ENCODE results near the gene DPPA3.
A peak's percentile ranks its signal among the peaks of the same experiment; 100 is the strongest.

The DPPA3 gene

GRCh38 chr12:7678744-7679143 lies 32.5 kb upstream of the DPPA3 start:
- TF ChIP-seq, protein P1, sequence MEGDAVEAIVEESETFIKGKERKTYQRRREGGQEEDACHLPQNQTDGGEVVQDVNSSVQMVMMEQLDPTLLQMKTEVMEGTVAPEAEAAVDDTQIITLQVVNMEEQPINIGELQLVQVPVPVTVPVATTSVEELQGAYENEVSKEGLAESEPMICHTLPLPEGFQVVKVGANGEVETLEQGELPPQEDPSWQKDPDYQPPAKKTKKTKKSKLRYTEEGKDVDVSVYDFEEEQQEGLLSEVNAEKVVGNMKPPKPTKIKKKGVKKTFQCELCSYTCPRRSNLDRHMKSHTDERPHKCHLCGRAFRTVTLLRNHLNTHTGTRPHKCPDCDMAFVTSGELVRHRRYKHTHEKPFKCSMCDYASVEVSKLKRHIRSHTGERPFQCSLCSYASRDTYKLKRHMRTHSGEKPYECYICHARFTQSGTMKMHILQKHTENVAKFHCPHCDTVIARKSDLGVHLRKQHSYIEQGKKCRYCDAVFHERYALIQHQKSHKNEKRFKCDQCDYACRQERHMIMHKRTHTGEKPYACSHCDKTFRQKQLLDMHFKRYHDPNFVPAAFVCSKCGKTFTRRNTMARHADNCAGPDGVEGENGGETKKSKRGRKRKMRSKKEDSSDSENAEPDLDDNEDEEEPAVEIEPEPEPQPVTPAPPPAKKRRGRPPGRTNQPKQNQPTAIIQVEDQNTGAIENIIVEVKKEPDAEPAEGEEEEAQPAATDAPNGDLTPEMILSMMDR (conservative IDR thresholded peaks at IDR 0.05; ENCODE audit: control insufficient read depth, insufficient read depth, low read depth, low read length): no peak
- H3K4me3 ChIP-seq (ENCODE audit: control insufficient read depth, low read depth, low read length): no peak overlapping the region
- DNase-seq (ENCODE audit: low read depth): peak; percentile 6

DNA sequence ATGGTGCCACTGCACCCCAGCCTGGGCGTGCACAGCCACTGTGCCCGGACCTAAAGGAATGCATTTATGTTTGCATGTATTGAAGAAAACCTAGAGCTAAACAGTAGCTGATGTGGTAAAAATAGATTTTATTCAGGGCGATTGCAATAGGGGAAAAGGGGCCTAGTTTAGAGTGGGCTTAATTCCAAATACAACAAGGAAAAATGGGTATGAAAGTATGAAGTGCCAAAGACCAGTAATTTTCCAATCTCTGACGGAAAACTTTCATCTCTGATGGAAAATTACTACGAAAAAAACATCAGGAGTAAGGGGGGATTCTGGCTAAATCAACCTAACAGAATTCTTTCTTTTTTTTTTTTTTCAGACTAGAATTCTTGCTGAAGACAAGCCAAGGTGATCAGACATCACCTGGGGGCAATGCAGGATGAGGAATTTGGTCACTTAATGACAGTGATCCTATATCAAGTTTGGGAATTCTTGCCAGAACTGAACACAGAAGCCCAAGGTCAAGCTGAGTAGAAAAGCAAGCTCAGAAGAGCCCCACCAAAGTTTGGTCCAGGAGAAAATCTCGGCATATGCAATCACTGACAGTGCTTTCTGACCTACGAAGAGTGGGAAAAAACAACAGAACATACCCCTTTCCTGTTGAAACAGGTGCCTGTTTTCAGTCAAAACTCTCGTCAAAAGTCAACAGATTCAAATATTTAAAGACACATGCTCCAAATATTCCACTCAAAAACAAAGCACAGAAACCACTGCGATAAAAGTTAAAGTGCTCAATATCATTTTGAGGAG lies 31.8 kb upstream of the DPPA3 start:
- DNase-seq (ENCODE audit: low read depth): no peak
- no peak overlapping the region for H3K4me3 ChIP-seq (ENCODE audit: control insufficient read depth, low read depth, low read length)
- TF ChIP-seq, protein P1 (conservative IDR thresholded peaks at IDR 0.05; ENCODE audit: control insufficient read depth, insufficient read depth, low read depth, low read length): no peak

DNA sequence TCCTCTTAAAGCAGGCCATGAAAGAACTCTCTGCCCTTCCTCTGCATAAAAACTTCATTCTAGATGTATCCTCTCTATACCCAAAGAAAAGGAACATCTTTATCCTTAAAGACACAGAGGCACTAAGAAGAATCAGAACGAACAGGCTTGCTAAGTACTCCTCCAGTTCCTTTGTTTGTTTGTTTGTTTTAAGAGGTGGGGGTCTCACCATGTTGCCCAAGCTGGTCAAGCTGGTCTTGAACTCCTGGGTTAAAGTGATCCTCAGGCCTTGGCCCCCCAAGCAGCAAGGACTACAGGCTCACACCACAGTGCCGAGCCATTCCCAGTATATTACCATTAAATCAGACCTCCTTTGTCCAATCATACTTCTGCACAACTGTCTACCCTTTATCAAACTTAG lies 29.7 kb upstream of the DPPA3 start:
- DNase-seq (ENCODE audit: low read depth): no peak
- no peak overlapping the region for H3K4me3 ChIP-seq (ENCODE audit: control insufficient read depth, low read depth, low read length)
- TF ChIP-seq, protein P1 (conservative IDR thresholded peaks at IDR 0.05; ENCODE audit: control insufficient read depth, insufficient read depth, low read depth, low read length): no peak

DNA sequence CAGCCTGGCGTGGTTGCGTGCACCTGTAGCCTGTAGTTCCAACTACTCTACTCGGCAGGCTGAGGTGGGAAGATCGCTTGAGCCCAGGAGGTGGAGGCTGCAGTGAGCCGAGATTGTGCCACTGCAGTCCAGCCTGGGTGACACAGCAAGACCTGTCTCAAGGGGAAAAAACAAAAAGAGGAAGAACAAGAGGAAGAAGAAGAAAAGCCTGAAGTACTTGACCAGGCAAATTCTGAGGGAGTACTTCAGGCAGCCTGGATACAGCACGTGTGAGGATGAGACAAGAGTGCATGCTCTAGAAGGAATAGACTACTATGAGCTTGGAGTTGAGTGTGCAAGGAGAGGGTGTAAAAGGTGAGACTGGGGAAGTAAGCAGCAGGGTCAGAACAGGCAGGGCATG lies 17.4 kb upstream of the DPPA3 start:
- DNase-seq (ENCODE audit: low read depth): no peak
- TF ChIP-seq, protein P1 (conservative IDR thresholded peaks at IDR 0.05; ENCODE audit: control insufficient read depth, insufficient read depth, low read depth, low read length): no peak
- H3K4me3 ChIP-seq (ENCODE audit: control insufficient read depth, low read depth, low read length): no peak overlapping the region

DNA sequence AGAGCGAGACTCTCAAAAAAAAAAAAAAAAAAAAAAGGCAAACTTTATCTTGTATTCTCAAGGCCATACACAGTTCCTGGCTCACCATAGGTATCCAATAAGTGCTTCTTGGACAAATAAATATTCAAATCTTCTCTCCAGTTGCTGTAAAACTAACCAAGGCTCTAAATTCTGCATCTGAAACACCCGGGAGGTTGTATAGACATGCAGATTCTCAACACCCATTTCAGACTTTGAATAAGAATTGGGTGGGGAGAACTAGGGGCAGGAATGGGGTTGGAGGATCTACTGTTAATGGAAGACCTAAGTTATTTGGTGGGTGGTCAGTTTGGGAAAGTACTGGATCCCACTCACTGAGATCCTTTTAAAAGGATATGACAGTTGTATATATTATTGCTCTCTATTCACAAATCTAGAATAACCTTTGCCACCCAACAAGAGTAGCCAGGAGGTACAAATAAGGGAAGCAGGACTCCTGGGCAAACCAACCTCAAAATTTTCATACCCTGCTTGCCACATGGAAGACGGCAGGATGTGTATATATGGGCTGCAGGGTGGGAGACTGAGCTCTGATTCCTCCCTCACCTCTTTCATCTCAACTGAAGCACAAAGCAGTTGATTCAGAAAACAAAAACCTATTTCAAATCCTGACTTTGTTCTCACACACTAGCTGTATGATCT lies 16.5 kb upstream of the DPPA3 start:
- no peak overlapping the region for H3K4me3 ChIP-seq (ENCODE audit: control insufficient read depth, low read depth, low read length)
- no peak for DNase-seq (ENCODE audit: low read depth)
- TF ChIP-seq, protein P1 (conservative IDR thresholded peaks at IDR 0.05; ENCODE audit: control insufficient read depth, insufficient read depth, low read depth, low read length): no peak

- DNase-seq (ENCODE audit: low read depth): no peak
- no peak overlapping the region for H3K4me3 ChIP-seq (ENCODE audit: control insufficient read depth, low read depth, low read length)
- TF ChIP-seq, protein P1 (conservative IDR thresholded peaks at IDR 0.05; ENCODE audit: control insufficient read depth, insufficient read depth, low read depth, low read length): no peak
These were observed 16.0 kb upstream of the DPPA3 start for GRCh38 chr12:7695237-7695560.

All from fibroblast of mammary gland (primary cell).